CD4-positive, alpha-beta T cell (primary cell): ENCODE data around the gene GRIN3B. TPM values are rescaled to one million over a fixed set of nuclear protein-coding genes. Genes with fewer than 3 reads are reported as not detected.
A peak's percentile ranks its signal among the peaks of the same experiment; 100 is the strongest.

Experiments
- ATAC-seq: fragments of 200-7000 bp; cut with Tn5 transposase; one replicate; pipeline ENCODE4 v1.10.0; 2022; ENCODE audit warnings: mild to moderate bottlenecking; ENCODE audit not compliant: poor library complexity
- CTCF ChIA-PET: fragments of 350-600 bp; sonication (Branson Sonifier 250); formaldehyde crosslinking; loops from one replicate; lab custom pipeline; 2021; ENCODE audit warnings: antibody characterized with exemption, inconsistent platforms; lab: Charles Lee
- POLR2A ChIA-PET: fragments of 350-600 bp; sonication (Branson Sonifier 250); formaldehyde crosslinking; loops from one replicate; lab custom pipeline; 2021; ENCODE audit warnings: antibody characterized with exemption, inconsistent platforms; lab: Charles Lee
- DNase-seq, 14 experiments: peaks; one replicate each; pipeline ENCODE4 v3.0.0-alpha.2; 2013 to 2020; ENCODE audit warnings: mixed read lengths in 2 of 14
- H3K27ac ChIP-seq, 2 donors: one replicate each; pipeline versions ENCODE4 v1.5.1 to v1.7.0; 2013; ENCODE audit warnings: low read length in 2 of 2, low read depth in 1 of 2, mild to moderate bottlenecking in 1 of 2
- H3K27me3 ChIP-seq, 2 experiments: 1 replicate in 1 of 2; 2 replicates in 1 of 2; pipeline versions ENCODE4 v1.6.1 to v1.7.0; 2013; ENCODE audit warnings: low read length in 2 of 2, control low read depth in 1 of 2, mild to moderate bottlenecking in 1 of 2, moderate library complexity in 1 of 2; ENCODE audit not compliant: insufficient read depth in 2 of 2, control insufficient read depth in 1 of 2
- H3K36me3 ChIP-seq: one replicate; pipeline ENCODE4 v1.6.1; 2013; ENCODE audit warnings: low read length, control low read depth; ENCODE audit not compliant: insufficient read depth
- H3K4me1 ChIP-seq: one replicate; pipeline ENCODE4 v1.6.1; 2013; ENCODE audit warnings: low read length, control low read depth; ENCODE audit not compliant: insufficient read depth
- H3K4me3 ChIP-seq: one replicate; pipeline ENCODE4 v1.5.1; 2013; ENCODE audit warnings: mild to moderate bottlenecking, low read length, moderate library complexity
- H3K9me3 ChIP-seq, 2 experiments: 1 replicate in 1 of 2; 2 replicates in 1 of 2; pipeline versions ENCODE4 v1.6.1 to v1.7.0; 2013; ENCODE audit warnings: low read length in 2 of 2, mild to moderate bottlenecking in 2 of 2, control low read depth in 1 of 2, moderate library complexity in 1 of 2; ENCODE audit not compliant: control insufficient read depth in 1 of 2, insufficient read depth in 1 of 2
- H3K27ac Mint-ChIP-seq: one replicate; pipeline ENCODE4 v1.8.0; 2020; ENCODE audit warnings: mixed read lengths
- H3K27me3 Mint-ChIP-seq: one replicate; pipeline ENCODE4 v1.8.0; 2021; ENCODE audit warnings: mixed read lengths
- H3K36me3 Mint-ChIP-seq: one replicate; pipeline ENCODE4 v1.8.0; 2021; ENCODE audit warnings: low read depth, mixed read lengths
- H3K4me1 Mint-ChIP-seq: one replicate; pipeline ENCODE4 v1.8.0; 2021; ENCODE audit warnings: low read depth, mixed read lengths
- H3K4me3 Mint-ChIP-seq: one replicate; pipeline ENCODE4 v1.8.0; 2020; ENCODE audit warnings: mild to moderate bottlenecking, mixed read lengths
- H3K9me3 Mint-ChIP-seq: one replicate; pipeline ENCODE4 v1.8.0; 2020; ENCODE audit warnings: mixed read lengths
- intact Hi-C, 2 experiments: fragments of 100-400 bp; cut with DNase I in 1 of 2; cut with micrococcal nuclease in 1 of 2; formaldehyde crosslinking; loops; one replicate each; pipeline versions ENCODE4 v1.15.1 to v1.9.0; 2023 to 2025; cut with DNase I, micrococcal nuclease
- total RNA-seq, 174 experiments: library from RNA in 2 of 174; stranded (reverse) in 2 of 174; gene quantifications; one replicate each; pipeline ENCODE4 v1.2.3 and lab custom pipeline; 2021 to 2026
- TF ChIP-seq, protein P1 (sequence below): fragments of 200-600 bp; IDR thresholded peaks from one replicate; pipeline ENCODE4 v1.8.0; 2022; ENCODE audit warnings: antibody characterized with exemption, mild to moderate bottlenecking

GRIN3B gene
- total RNA-seq, 2 experiments from 2014 or later, result 0.17 to 0.22 TPM

DNA sequence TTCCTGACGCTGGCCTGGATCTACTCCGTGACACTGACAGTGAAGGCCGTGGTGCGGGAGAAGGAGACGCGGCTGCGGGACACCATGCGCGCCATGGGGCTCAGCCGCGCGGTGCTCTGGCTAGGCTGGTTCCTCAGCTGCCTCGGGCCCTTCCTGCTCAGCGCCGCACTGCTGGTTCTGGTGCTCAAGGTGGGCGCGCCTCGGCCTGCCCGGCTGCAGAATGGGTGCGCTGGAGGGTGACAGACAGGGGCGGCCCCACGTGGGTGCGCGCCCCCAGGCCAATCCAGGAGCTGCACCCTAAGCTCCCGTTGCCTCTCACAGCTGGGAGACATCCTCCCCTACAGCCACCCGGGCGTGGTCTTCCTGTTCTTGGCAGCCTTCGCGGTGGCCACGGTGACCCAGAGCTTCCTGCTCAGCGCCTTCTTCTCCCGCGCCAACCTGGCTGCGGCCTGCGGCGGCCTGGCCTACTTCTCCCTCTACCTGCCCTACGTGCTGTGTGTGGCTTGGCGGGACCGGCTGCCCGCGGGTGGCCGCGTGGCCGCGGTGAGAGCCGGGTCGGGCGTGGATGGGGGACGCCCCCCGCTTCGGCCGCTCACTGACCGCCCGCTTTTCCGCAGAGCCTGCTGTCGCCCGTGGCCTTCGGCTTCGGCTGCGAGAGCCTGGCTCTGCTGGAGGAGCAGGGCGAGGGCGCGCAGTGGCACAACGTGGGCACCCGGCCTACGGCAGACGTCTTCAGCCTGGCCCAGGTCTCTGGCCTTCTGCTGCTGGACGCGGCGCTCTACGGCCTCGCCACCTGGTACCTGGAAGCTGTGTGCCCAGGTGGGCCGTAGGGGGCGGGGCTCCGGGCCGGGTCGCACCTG lies 46.8 kb downstream of the GRIN3B start:
- ChIA-PET POLR2A (interaction anchor here (0.9 to 1.5 kb wide), 2 partner anchors 26 to 41 kb away, joined by 3 to 4 read pairs; partner anchors contain the start of gene RNU6-2), CTCF (interaction anchor here (1.6 kb wide), 1 partner anchor 18 kb away, joined by 4 read pairs; no protein-coding TSS in a partner anchor)
- no peak overlapping the region for H3K4me3 ChIP-seq
- no peak for ATAC-seq
- H3K36me3 ChIP-seq, result peaks cover 50% of the 10 kb centered on the region
- Mint-ChIP-seq H3K36me3 (peaks cover 27% of the 10 kb centered on the region), H3K27ac (no peak overlapping the region), H3K9me3 (no peaks in the 10 kb centered on the region), H3K27me3 (no peaks in the 10 kb centered on the region), H3K4me3 (no peak overlapping the region), H3K4me1 (peaks cover 6% of the 10 kb centered on the region)
- intact Hi-C loops, result no loop called here
- no peak overlapping the region for H3K27ac ChIP-seq
- H3K4me1 ChIP-seq, result peaks cover 44% of the 10 kb centered on the region
- TF ChIP-seq, protein P1, sequence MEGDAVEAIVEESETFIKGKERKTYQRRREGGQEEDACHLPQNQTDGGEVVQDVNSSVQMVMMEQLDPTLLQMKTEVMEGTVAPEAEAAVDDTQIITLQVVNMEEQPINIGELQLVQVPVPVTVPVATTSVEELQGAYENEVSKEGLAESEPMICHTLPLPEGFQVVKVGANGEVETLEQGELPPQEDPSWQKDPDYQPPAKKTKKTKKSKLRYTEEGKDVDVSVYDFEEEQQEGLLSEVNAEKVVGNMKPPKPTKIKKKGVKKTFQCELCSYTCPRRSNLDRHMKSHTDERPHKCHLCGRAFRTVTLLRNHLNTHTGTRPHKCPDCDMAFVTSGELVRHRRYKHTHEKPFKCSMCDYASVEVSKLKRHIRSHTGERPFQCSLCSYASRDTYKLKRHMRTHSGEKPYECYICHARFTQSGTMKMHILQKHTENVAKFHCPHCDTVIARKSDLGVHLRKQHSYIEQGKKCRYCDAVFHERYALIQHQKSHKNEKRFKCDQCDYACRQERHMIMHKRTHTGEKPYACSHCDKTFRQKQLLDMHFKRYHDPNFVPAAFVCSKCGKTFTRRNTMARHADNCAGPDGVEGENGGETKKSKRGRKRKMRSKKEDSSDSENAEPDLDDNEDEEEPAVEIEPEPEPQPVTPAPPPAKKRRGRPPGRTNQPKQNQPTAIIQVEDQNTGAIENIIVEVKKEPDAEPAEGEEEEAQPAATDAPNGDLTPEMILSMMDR, result no peak
- DNase-seq, result peak in 1 of 14 experiments; percentile 67
- H3K27me3 ChIP-seq, result no peaks in the 10 kb centered on the region
- H3K9me3 ChIP-seq, result no peaks in the 10 kb centered on the region

DNA sequence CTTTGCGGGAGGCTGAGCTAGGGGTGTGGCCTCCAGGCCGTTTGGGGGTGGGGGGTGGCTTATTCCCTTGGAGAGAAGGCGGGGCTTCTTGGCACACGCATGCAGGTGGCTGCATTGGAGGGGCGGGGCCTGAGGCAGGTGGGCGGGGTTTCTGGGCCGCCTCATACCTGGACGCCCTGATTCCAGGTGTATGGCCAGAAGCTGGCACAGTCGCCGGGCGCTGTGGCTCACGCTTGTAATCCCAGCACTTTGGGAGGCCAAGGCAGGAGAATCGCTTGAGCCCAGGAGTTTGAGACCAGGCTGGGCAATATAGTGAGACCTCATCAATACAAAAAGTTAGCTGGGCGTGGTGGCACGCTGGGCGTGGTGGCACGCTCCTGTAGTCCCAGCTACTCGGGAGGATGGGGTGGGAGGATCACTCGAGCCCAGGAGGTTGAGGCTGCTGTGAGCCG lies 47.5 kb downstream of the GRIN3B start:
- ChIA-PET CTCF (interaction anchor here (0.7 to 1.6 kb wide), 2 partner anchors 17 to 1914 kb away, joined by 3 to 4 read pairs; no protein-coding TSS in a partner anchor), POLR2A (interaction anchor here (0.9 to 1.5 kb wide), 3 partner anchors 19 to 40 kb away, joined by 3 to 6 read pairs (median 4); partner anchors contain the start of genes ARHGAP45 and RNU6-2)
- H3K4me1 Mint-ChIP-seq, result peaks cover 8% of the 10 kb centered on the region
- H3K4me3 Mint-ChIP-seq, result no peak overlapping the region
- H3K9me3 Mint-ChIP-seq, result no peaks in the 10 kb centered on the region
- no peaks in the 10 kb centered on the region for H3K27me3 ChIP-seq
- peaks cover 43% of the 10 kb centered on the region for H3K36me3 ChIP-seq
- peaks cover 25% of the 10 kb centered on the region for H3K36me3 Mint-ChIP-seq
- TF ChIP-seq, protein P1, result no peak
- no peak for DNase-seq
- no peak overlapping the region for H3K27ac ChIP-seq
- ATAC-seq, result no peak
- peaks cover 40% of the 10 kb centered on the region for H3K4me1 ChIP-seq
- H3K4me3 ChIP-seq, result no peak overlapping the region
- H3K27me3 Mint-ChIP-seq, result no peaks in the 10 kb centered on the region
- no peak overlapping the region for H3K27ac Mint-ChIP-seq
- intact Hi-C loops, result no loop called here
- no peaks in the 10 kb centered on the region for H3K9me3 ChIP-seq

DNA sequence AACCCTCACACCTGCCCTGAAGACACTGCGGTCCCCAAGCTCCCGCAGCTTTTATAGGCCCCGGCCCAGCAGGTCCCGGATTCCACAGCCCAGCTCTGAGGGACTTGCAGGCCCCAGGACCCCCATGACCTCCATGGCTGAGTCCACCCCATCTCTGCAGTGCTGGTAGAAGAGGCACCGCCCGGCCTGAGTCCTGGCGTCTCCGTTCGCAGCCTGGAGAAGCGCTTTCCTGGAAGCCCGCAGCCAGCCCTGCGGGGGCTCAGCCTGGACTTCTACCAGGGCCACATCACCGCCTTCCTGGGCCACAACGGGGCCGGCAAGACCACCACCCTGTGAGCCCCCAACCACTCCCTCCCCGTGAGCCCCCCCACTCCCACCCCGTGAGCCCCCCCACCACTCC lies 48.9 kb downstream of the GRIN3B start:
- POLR2A ChIA-PET, result interaction anchor here (0.6 to 3.7 kb wide), 4 partner anchors 9 to 39 kb away, joined by 3 to 12 read pairs (median 5); partner anchors contain the start of genes ABCA7 and ARHGAP45
- Mint-ChIP-seq H3K27me3 (no peaks in the 10 kb centered on the region), H3K36me3 (peaks cover 37% of the 10 kb centered on the region), H3K4me1 (peaks cover 13% of the 10 kb centered on the region), H3K9me3 (no peaks in the 10 kb centered on the region), H3K4me3 (no peak overlapping the region), H3K27ac (no peak overlapping the region)
- no peaks in the 10 kb centered on the region for H3K9me3 ChIP-seq
- ATAC-seq (no peak), DNase-seq (no peak)
- no peak overlapping the region for H3K4me3 ChIP-seq
- H3K4me1 ChIP-seq, result peaks cover 34% of the 10 kb centered on the region
- no peak overlapping the region for H3K27ac ChIP-seq
- peaks cover 41% of the 10 kb centered on the region for H3K36me3 ChIP-seq
- H3K27me3 ChIP-seq, result no peaks in the 10 kb centered on the region
- CTCF ChIA-PET, result no interaction called here
- intact Hi-C loops, result no loop called here
- TF ChIP-seq, protein P1, result no peak
